Nephron progenitor cell (in vitro differentiated cells): ENCODE measurements around the gene IFT81.
"Not testable (repeated sequence)": the region's sequence is repeated elsewhere in the genome, so short reads cannot be mapped to it uniquely, and the experiment has no call there.

Experiments used
- DNase-seq: peaks from one replicate; pipeline ENCODE4 v3.0.0; 2021
- H3K27ac Mint-ChIP-seq: 2 replicates; pipeline ENCODE4 v1.8.0; 2021; ENCODE audit warnings: mild to moderate bottlenecking, moderate library complexity, mixed read lengths
- H3K27me3 Mint-ChIP-seq: 2 replicates; pipeline ENCODE4 v1.8.0; 2021; ENCODE audit warnings: mild to moderate bottlenecking, low read depth, mixed read lengths; ENCODE audit not compliant: poor library complexity
- H3K36me3 Mint-ChIP-seq: 2 replicates; pipeline ENCODE4 v1.8.0; 2021; ENCODE audit warnings: low read depth, mixed read lengths
- H3K4me1 Mint-ChIP-seq: 2 replicates; pipeline ENCODE4 v1.8.0; 2021; ENCODE audit warnings: mixed read lengths
- H3K4me3 Mint-ChIP-seq: 2 replicates; pipeline ENCODE4 v1.8.0; 2021; ENCODE audit warnings: mild to moderate bottlenecking, moderate library complexity, mixed read lengths
- H3K9me3 Mint-ChIP-seq: 2 replicates; pipeline ENCODE4 v1.8.0; 2021; ENCODE audit warnings: mild to moderate bottlenecking, moderate library complexity, mixed read lengths
- TF ChIP-seq, protein P1 (sequence below): fragments of 200-600 bp; sonication (generic); IDR thresholded peaks from 2 replicates; pipeline ENCODE4 v1.5.0; 2021; ENCODE audit warnings: antibody characterized with exemption

IFT81 gene

GRCh38 chr12:110112335-110112660, 11.9 kb upstream of the IFT81 start:
- no peak overlapping the region for H3K27ac Mint-ChIP-seq
- DNase-seq: no peak
- H3K36me3 Mint-ChIP-seq: no peaks in the 10 kb centered on the region
- H3K27me3 Mint-ChIP-seq: peaks cover 8% of the 10 kb centered on the region
- H3K9me3 Mint-ChIP-seq: peaks cover 10% of the 10 kb centered on the region
- H3K4me1 Mint-ChIP-seq: peaks cover 42% of the 10 kb centered on the region
- TF ChIP-seq, protein P1, sequence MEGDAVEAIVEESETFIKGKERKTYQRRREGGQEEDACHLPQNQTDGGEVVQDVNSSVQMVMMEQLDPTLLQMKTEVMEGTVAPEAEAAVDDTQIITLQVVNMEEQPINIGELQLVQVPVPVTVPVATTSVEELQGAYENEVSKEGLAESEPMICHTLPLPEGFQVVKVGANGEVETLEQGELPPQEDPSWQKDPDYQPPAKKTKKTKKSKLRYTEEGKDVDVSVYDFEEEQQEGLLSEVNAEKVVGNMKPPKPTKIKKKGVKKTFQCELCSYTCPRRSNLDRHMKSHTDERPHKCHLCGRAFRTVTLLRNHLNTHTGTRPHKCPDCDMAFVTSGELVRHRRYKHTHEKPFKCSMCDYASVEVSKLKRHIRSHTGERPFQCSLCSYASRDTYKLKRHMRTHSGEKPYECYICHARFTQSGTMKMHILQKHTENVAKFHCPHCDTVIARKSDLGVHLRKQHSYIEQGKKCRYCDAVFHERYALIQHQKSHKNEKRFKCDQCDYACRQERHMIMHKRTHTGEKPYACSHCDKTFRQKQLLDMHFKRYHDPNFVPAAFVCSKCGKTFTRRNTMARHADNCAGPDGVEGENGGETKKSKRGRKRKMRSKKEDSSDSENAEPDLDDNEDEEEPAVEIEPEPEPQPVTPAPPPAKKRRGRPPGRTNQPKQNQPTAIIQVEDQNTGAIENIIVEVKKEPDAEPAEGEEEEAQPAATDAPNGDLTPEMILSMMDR: no peak
- no peak overlapping the region for H3K4me3 Mint-ChIP-seq

- Mint-ChIP-seq H3K36me3 (no peaks in the 10 kb centered on the region), H3K4me1 (peaks cover 22% of the 10 kb centered on the region), H3K9me3 (peaks cover 10% of the 10 kb centered on the region), H3K27ac (no peak overlapping the region), H3K4me3 (no peak overlapping the region), H3K27me3 (peaks cover 27% of the 10 kb centered on the region)
- no peak for DNase-seq
- TF ChIP-seq, protein P1: no peak
Measured at GRCh38 chr12:110114528-110114937, 9.6 kb upstream of the IFT81 start.

- Mint-ChIP-seq H3K9me3 (peaks cover 10% of the 10 kb centered on the region), H3K36me3 (no peaks in the 10 kb centered on the region), H3K27me3 (peaks cover 34% of the 10 kb centered on the region), H3K27ac (no peak overlapping the region), H3K4me3 (no peak overlapping the region), H3K4me1 (peaks cover 16% of the 10 kb centered on the region)
- DNase-seq: no peak
- TF ChIP-seq, protein P1: no peak
Measured at GRCh38 chr12:110115675-110116074, 8.5 kb upstream of the IFT81 start.

DNA sequence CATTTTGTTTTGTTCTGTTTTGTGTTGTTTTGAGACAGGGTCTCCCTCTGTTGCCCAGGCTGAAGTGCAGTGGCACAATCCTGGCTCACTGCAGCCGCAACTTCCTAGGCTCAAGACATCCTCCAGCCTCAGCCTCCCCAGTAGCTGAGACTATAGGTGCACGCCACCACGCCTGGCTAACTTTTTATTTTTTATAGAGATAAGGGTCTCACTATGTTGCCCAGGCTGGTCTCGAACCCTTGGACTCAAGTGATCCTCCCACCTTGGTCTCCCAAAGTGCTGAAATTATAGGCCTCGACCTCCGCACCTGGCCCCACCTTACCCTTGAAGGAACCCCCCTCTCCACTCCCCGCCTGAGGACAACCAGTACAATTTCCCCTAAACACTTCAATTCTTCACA, 7.5 kb upstream of the IFT81 start:
- TF ChIP-seq, protein P1: no peak
- Mint-ChIP-seq H3K4me1 (peaks cover 16% of the 10 kb centered on the region), H3K27ac (no peak overlapping the region), H3K9me3 (peaks cover 6% of the 10 kb centered on the region), H3K27me3 (peaks cover 35% of the 10 kb centered on the region), H3K36me3 (no peaks in the 10 kb centered on the region), H3K4me3 (no peak overlapping the region)
- no peak for DNase-seq

DNA sequence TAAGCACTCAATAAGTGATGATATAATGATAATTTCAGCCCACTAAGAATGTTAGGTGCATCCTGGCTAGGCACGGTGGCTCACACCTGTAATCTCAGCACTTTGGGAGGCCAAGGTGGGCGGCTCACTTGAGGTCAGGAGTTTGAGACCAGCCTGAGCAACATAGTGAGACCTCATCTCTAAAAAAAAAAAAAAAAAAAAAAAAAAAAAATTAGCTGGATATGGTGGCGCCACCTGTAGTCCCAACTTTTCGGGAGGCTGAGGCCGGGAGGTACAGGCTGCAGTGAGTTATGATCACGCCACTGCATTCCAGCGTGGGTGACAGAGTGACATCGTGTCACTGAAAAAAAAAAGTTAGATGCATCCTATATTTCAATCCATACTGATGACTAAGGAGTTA, 6.9 kb upstream of the IFT81 start:
- Mint-ChIP-seq H3K4me1 (peaks cover 16% of the 10 kb centered on the region), H3K27me3 (peaks cover 37% of the 10 kb centered on the region)
- not testable (repeated sequence) for H3K36me3 Mint-ChIP-seq, DNase-seq, H3K4me3 Mint-ChIP-seq, H3K27ac Mint-ChIP-seq, H3K9me3 Mint-ChIP-seq

DNA sequence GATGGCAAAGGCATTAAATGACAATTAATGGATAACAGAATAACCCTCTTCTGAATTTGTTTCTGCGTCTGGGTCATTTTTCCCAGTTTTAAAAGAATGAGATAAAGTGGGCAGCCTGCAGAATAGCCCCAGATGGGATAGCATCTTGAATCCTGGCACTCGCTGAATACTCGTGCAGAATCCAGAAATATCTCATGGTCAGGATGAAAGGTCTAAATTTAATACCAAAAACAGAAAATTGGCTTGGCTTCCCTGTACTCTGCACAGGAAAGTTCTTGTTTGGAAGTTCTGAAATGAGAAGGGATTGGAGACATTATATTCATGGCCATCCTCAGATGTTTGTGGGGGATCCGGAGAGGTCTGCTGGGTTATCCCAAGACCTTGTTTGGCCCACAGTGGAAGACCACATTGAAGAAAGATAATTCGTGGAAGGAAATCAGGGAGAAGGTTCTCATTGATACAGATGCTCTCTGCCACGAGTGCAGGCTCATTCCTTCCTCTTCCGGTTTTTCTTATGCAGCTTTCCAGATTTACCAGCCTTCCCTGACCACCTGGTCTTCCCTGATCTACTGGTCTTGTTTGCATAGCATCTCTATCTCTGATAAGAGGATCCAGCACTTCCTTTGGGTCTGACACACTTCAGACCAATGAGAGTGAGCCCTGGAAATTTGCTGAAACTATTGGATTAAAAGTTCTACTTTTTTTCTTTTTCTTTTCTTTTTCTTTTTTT, 6.0 kb upstream of the IFT81 start:
- no peaks in the 10 kb centered on the region for H3K36me3 Mint-ChIP-seq
- H3K4me1 Mint-ChIP-seq: peaks cover 16% of the 10 kb centered on the region
- H3K27ac Mint-ChIP-seq: no peak overlapping the region
- no peak for DNase-seq
- TF ChIP-seq, protein P1: no peak
- H3K9me3 Mint-ChIP-seq: no peaks in the 10 kb centered on the region
- H3K27me3 Mint-ChIP-seq: peaks cover 44% of the 10 kb centered on the region
- H3K4me3 Mint-ChIP-seq: no peak overlapping the region
